CD4-positive, alpha-beta T cell treated with Interleukin-2 at 100 ng/mL for 4 hours (primary cell): ENCODE measurements around the gene PTPN14.
"Not testable (repeated sequence)": the region's sequence is repeated elsewhere in the genome, so short reads cannot be mapped to it uniquely, and the experiment has no call there.

Experiments
- DNase-seq: peaks from one replicate; pipeline ENCODE4 v3.0.0-alpha.2; 2020; ENCODE audit warnings: low spot score

PTPN14 gene

GRCh38 chr1:214510477-214510876 lies 40.9 kb downstream of the PTPN14 start:
- DNase-seq = no peak

DNA sequence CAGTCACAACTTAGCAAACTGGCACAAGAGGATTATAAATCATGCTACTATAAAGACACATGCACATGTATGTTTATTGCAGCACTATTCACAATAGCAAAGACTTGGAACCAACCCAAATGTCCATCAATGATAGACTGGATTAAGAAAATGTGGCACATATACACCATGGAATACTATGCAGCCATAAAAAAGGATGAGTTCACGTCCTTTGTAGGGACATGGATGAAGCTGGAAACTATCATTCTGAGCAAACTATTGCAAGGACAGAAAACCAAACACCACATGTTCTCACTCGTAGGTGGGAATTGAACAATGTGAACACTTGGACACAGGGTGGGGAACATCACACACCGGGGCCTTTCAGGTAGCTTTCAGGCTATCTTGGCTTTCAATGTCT lies 41.8 kb downstream of the PTPN14 start:
- not testable (repeated sequence) for DNase-seq

- DNase-seq = no peak
These were observed 44.4 kb downstream of the PTPN14 start for GRCh38 chr1:214506972-214507431.

- DNase-seq = no peak
These were observed 46.3 kb downstream of the PTPN14 start for GRCh38 chr1:214505134-214505533.

- no peak for DNase-seq
These were observed 47.1 kb downstream of the PTPN14 start for GRCh38 chr1:214504330-214504729.

DNA sequence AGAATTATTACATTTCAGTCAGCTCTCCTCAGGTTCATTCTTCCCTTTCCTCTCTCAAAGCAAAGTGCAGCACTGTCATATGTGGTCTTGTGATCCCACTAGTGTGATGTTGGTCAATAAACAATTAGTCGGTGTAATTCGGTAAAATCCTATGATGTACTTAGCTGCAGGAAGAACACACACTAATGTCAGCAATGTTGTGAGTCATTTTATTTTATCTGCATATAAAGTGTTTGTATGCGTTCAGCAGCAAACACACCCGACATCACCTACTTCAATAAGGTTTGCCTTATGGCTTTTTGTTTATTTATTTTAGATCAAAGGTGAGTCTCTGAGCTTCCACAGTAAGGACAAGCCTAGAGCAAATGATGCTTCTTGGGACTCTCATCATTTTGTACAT lies 47.8 kb downstream of the PTPN14 start:
- no peak for DNase-seq

DNA sequence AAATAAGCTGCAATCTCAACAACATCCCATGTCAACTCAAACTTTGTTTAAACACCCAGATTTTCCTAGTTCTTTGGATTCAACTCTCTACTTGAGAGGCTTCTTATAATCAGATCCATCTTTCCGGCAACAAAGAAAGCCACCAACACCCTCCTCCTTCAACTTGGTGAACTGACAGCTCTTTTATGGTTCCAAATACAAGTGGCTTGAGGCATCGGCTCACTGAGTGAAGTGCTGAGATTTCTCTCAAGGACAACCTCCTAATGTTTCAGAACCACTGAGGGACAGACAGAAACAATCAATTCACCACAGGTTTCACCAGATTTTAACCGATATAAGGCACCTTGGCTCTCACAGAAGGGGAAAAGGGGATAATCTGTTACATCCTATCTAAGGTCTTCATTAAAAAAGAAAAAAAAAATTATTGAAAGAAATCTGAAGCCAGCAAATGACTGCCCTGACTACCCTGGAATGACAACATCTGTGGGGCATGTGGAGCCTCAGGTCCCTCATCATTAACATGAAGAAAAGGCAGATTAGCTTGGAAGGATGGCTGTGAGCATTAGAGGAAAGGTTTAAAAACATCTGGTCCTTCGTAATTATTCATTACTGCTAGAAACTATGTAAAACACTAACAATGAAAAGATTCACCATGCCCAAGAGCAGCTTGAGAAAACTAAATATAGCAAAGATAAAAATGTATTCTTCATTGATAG lies 50.9 kb downstream of the PTPN14 start:
- no peak for DNase-seq

GRCh38 chr1:214499732-214500131 lies 51.7 kb downstream of the PTPN14 start:
- no peak for DNase-seq

DNA sequence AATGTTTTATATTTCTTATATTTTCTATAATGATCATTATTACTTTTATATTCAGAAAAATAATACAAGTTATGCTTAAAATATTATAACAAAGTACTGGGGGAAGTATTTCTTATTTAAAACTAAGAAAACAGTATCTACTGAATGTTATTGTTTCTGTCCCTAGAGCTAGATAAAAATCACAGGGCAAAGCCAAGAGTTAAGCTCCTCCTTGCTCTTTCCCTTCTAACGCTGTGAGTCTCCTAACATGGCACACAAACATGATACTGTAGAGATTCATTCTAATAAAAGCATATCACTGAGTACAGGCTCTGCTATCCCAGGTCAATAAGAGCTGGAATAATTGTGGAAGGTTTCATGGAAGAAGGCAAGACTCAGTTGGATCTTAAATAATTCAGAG lies 53.4 kb downstream of the PTPN14 start:
- DNase-seq = no peak

GRCh38 chr1:214496126-214496525 lies 55.3 kb downstream of the PTPN14 start:
- no peak for DNase-seq

DNA sequence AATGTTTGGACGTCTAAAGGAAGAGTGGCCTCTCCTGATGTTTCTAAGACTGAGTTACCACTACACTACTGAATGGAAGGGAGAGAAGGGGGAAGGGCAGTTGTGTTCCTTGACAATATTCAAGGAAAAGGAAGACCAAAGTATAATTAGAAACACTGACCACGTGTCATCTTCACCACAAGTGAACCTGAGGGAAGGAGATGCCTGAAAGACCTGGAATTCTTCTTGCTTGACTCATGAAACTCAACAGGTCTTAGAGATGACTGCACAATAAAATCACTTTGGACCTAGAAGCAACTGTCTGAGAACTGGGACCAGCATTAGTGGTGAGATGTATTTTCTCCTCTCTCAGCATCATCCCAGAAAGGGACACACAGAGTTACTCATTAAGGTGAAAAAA lies 56.7 kb downstream of the PTPN14 start:
- DNase-seq = no peak

DNA sequence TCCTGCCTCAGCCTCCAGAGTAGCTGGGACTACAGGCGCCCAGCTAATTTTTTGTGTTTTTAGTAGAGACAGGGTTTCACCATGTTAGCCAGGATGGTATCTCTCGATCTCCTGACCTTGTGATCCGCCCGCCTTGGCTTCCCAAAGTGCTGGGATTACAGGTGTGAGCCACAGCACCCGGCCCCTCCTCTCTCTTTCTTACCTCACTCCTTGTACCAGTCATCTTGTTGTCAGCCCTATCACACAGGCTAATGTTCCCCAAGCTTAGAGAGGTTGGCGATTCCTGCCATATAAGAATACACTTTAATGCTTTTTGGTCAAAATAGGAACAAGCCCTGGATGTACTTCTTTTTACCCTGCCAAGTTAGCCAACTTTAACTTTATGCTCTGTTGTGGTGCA lies 57.2 kb downstream of the PTPN14 start:
- DNase-seq = not testable (repeated sequence)

DNA sequence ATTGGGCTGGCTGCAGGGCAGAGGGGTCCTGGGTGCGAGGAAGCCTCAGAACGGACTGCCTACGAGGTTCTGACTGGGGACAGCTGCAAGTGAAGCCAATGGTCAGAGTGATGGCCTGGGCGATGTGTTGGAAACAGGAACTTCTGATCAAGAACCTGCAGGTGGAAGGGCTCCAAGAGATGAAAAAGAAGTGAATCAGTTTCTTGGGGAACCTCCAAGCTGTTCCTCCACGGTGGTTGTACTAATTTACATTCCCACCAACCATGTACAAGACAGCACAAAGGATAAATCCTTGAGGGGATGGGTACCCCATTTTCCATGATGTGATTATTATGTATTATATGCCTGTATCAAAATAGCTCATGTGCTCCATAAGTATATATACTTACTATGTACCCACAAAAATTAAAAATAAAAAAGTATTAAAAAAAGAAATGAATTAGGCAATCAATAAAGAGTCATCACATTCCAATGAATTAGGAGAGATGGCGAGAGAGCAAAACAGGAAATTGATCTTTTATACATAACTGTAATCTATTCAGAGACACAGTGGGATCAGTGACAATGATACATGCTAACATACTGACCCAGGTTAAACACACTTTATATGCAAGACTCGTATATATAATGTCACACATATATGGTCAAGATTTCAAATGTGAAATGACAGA lies 58.1 kb downstream of the PTPN14 start:
- no peak for DNase-seq

DNA sequence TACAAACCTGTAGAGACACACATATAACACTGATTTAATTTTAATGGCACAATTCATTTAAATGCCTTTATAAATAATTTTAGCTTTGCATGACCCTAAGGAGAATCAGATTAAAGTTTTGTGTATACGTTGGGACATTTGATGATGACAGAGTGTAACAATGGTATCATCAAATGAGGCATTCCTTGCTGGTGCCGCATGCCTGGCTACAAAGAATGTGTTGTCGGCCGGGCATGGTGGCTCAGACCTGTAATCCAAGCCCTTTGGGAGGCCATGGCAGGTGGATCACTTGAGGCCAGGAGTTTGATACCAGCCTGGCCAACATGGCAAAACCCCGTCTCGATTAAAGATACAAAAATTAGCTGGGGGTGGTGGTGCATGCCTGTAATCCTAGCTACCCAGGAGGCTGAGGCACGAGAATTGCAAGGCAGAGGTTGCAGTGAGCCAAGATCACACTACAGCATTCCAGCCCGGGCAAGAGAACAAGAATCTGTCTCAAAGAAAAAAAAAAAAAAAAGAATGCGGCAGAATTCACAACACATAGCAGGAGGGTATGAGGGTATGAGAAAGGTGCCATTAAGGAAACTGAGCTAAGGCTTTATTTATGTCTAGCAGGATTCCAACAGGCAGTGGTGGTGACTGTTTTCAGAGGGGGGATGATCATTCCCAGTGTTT lies 58.9 kb downstream of the PTPN14 start:
- no peak for DNase-seq

DNA sequence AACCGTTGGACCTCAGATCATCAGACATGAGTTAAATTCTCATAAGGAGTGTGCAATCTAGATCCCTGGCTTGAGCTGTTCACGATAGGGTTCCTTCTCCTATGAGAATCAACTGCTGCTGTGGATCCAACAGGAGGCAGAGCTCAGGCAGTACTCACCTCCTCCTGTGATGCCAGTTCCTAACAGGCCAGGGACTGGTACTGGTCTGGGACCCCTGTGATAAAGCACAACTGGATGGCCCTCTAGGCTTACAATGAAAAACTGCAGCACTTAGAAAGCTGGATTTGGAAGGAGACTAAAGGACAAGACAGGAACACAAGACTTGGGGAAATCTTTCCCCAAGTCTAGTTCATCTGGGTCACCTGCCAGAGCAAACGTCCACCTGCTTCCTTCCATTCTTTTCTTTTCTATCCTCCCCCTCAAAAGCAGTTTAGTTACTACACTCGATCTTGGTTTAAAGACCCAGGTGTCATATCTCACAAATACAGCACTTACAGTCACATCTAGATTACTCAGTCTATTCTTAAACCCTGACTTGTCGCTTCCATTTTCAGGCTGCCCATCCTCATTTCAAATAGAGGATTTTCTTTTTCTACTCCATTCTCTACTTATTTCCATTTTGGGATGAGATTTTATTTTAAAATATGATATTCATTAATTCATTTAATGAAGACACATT lies 59.8 kb downstream of the PTPN14 start:
- no peak for DNase-seq

DNA sequence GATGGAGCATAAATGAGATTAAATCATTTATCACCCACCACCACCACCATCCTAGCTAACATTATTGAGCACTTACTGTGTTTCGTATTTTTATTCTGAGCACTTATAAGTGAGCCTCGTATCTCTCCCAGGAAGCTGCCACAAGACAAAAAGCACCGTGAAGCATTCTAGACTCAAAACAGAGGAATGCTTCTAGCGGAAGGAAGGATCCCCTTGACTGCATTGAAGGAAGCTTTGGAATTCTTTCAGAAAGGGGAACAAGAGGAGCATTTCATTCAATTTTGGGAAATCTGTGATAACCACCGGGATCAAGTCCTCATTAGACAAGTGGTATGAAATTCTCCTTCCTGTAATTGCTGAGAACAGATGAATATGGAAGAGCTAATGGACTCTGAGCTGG lies 66.3 kb downstream of the PTPN14 start:
- DNase-seq = no peak

GRCh38 chr1:214483180-214483579 lies 68.2 kb downstream of the PTPN14 start:
- DNase-seq = not testable (repeated sequence)

DNA sequence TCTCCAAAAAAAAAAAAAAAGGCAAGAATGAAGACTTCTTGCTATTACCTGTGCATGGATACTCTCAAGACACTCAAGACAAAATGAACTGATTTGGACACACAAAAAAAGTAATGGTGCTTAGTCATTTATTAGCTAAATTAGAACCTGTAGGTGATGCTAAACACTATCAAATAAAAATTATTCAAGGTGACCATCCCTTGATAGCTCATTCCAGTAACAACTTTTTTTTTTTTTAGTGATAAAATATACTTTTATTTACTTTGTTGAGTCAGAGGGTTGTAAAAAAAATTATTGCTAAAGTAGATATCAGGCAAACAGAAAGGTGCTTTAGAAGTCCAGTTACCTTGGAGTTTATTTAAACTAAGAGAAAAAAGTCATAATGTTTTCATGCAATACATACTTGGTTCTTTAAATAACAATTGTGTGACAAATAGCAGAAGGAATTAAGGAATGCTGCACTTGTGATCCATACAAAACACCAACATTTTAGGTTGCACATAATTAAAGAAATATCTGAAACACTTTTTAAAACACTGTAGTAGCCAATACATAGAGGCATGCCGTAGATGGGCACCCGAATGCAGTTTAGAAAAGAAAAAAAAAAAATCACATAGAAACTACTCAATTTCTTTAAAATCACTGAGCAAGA lies 69.3 kb downstream of the PTPN14 start:
- DNase-seq = not testable (repeated sequence)

GRCh38 chr1:214476986-214477870 lies 74.2 kb downstream of the PTPN14 start:
- no peak for DNase-seq

GRCh38 chr1:214476229-214476985 lies 75.0 kb downstream of the PTPN14 start:
- DNase-seq = no peak
